Measurements from ENCODE around the gene CROCC2. TPM values are rescaled to one million over a fixed set of nuclear protein-coding genes. Genes with fewer than 3 reads are reported as not detected.

The CROCC2 gene
- polyA plus RNA-seq, 1 donor (not counting 4 experiments of a cell fraction or from before 2014, with no cell fraction given): not detected

- FAIRE-seq (no peak), DNase-seq (ENCODE audit: low read depth, low spot score) (no peak)
- H3K36me3 ChIP-seq (ENCODE audit: control insufficient read depth in 2 of 2, extremely low read depth in 1 of 2, insufficient read depth in 2 of 2, low read length in 2 of 2): no peaks in the 10 kb centered on the region
- TF ChIP-seq EZH2 (IDR thresholded peaks at IDR 0.05; ENCODE audit: low read length): no peak
- TF ChIP-seq CTCF (optimal IDR thresholded peaks at IDR 0.05 in 1 of 3, IDR thresholded peaks at IDR 0.05 in 1 of 3, conservative IDR thresholded peaks at IDR 0.05 in 1 of 3; ENCODE audit: extremely low read depth in 1 of 3, insufficient read depth in 2 of 3, low read length in 3 of 3): no peak
- H2AFZ ChIP-seq (ENCODE audit: control insufficient read depth, low read length): no peak overlapping the region
- no peaks in the 10 kb centered on the region for H3K9me1 ChIP-seq (ENCODE audit: control insufficient read depth, extremely low read depth, insufficient read depth, low read length)
- no peaks in the 10 kb centered on the region for H3K9me3 ChIP-seq (ENCODE audit: control insufficient read depth, low read depth, low read length)
- H3K79me2 ChIP-seq (ENCODE audit: control insufficient read depth, insufficient read depth, low read length): no peaks in the 10 kb centered on the region
- no peaks in the 10 kb centered on the region for H4K20me1 ChIP-seq (ENCODE audit: control insufficient read depth, extremely low read depth, insufficient read depth, low read length)
- H3K4me3 ChIP-seq (ENCODE audit: control insufficient read depth in 2 of 3, extremely low read depth in 1 of 3, insufficient read depth in 2 of 3, low read depth in 1 of 3, low read length in 3 of 3): no peak overlapping the region
- H3K9ac ChIP-seq (ENCODE audit: control insufficient read depth, extremely low read depth, insufficient read depth, low read length): no peak overlapping the region
- H3K4me2 ChIP-seq (ENCODE audit: control insufficient read depth, extremely low read depth, insufficient read depth, low read depth, low read length): no peak overlapping the region
- H3K27me3 ChIP-seq (ENCODE audit: control insufficient read depth, extremely low read depth, insufficient read depth, low read length): peaks cover 9% of the 10 kb centered on the region
- dilution Hi-C loops (cut with MboI; ENCODE audit: extremely low pct_ligation_motif_present, low sequenced_read_pairs): no loop called here
- no peaks in the 10 kb centered on the region for H3K4me1 ChIP-seq (ENCODE audit: control insufficient read depth, extremely low read depth, insufficient read depth, low read length)
- H3K27ac ChIP-seq (ENCODE audit: control insufficient read depth, insufficient read depth, low read length): no peak overlapping the region
Observed at GRCh38 chr2:240931319-240931949, 25.3 kb downstream of the CROCC2 start.

- peaks cover 11% of the 10 kb centered on the region for H3K27me3 ChIP-seq (ENCODE audit: control insufficient read depth, extremely low read depth, insufficient read depth, low read length)
- dilution Hi-C loops (cut with MboI; ENCODE audit: extremely low pct_ligation_motif_present, low sequenced_read_pairs): no loop called here
Observed at GRCh38 chr2:240932001-240932723, 26.0 kb downstream of the CROCC2 start.

More at GRCh38 chr2:240932001-240932723, 26.0 kb downstream of the CROCC2 start:
- Histone ChIP-seq H3K4me1 (ENCODE audit: control insufficient read depth, extremely low read depth, insufficient read depth, low read length) (no peaks in the 10 kb centered on the region), H3K4me2 (ENCODE audit: control insufficient read depth, extremely low read depth, insufficient read depth, low read depth, low read length) (no peak overlapping the region), H3K79me2 (ENCODE audit: control insufficient read depth, insufficient read depth, low read length) (no peaks in the 10 kb centered on the region), H2AFZ (ENCODE audit: control insufficient read depth, low read length) (no peak overlapping the region), H3K9ac (ENCODE audit: control insufficient read depth, extremely low read depth, insufficient read depth, low read length) (no peak overlapping the region), H3K9me3 (ENCODE audit: control insufficient read depth, low read depth, low read length) (no peaks in the 10 kb centered on the region), H3K9me1 (ENCODE audit: control insufficient read depth, extremely low read depth, insufficient read depth, low read length) (no peaks in the 10 kb centered on the region), H3K36me3 (ENCODE audit: control insufficient read depth in 2 of 2, extremely low read depth in 1 of 2, insufficient read depth in 2 of 2, low read length in 2 of 2) (no peaks in the 10 kb centered on the region), H3K27ac (ENCODE audit: control insufficient read depth, insufficient read depth, low read length) (no peak overlapping the region), H4K20me1 (ENCODE audit: control insufficient read depth, extremely low read depth, insufficient read depth, low read length) (no peaks in the 10 kb centered on the region), H3K4me3 (ENCODE audit: control insufficient read depth in 2 of 3, extremely low read depth in 1 of 3, insufficient read depth in 2 of 3, low read depth in 1 of 3, low read length in 3 of 3) (no peak overlapping the region)
- no peak for FAIRE-seq
- TF ChIP-seq CTCF (optimal IDR thresholded peaks at IDR 0.05 in 1 of 3, IDR thresholded peaks at IDR 0.05 in 1 of 3, conservative IDR thresholded peaks at IDR 0.05 in 1 of 3; ENCODE audit: extremely low read depth in 1 of 3, insufficient read depth in 2 of 3, low read length in 3 of 3): no peak
- no peak for TF ChIP-seq EZH2 (IDR thresholded peaks at IDR 0.05; ENCODE audit: low read length)
- no peak for DNase-seq (ENCODE audit: low read depth, low spot score)

Data from keratinocyte (primary cell).